HepG2 (cell line): Measurements from ENCODE around the gene SHTN1. TPM values are rescaled to one million over a fixed set of nuclear protein-coding genes. Genes with fewer than 3 reads are reported as not detected.

ENCODE experiments used
- ATAC-seq: fragments of 200-7000 bp; cut with Tn5 transposase; 3 replicates; pipeline ENCODE4 v1.9.1; 2020; ENCODE audit warnings: mild to moderate bottlenecking, moderate library complexity
- BruUV-seq: library from RNA; stranded (reverse); fragments of 400-500 nt; replicated peaks from 2 replicates; lab custom pipeline; 2021; lab: Mats Ljungman, UMichigan
- CTCF ChIA-PET: fragments of 300-600 bp; formaldehyde crosslinking; extraction: SDS; loops from one replicate; lab custom pipeline; 2021; ENCODE audit warnings: low total read pairs, inconsistent platforms, low intra/inter-chr PET ratio; lab: Yijun Ruan, JAX
- POLR2A ChIA-PET: fragments of 350-600 bp; sonication (Branson Sonifier 250); formaldehyde crosslinking; loops from one replicate; lab custom pipeline; 2020; ENCODE audit warnings: antibody characterized with exemption, inconsistent platforms; lab: Yijun Ruan, JAX
- DNase-seq: peaks from one replicate; pipeline ENCODE4 v3.0.0-alpha.2; 2015; ENCODE audit warnings: low spot score
- FAIRE-seq: peaks from 3 replicates; lab custom pipeline; 2011; peaks lifted over from hg19 to GRCh38; lab: Jason Lieb, UNC
- H2AFZ ChIP-seq: one replicate; pipeline ENCODE4 v1.6.1; 2011; ENCODE audit warnings: low read length, inconsistent platforms
- H3K27ac ChIP-seq: fragments of 300-600 bp; 3 replicates; pipeline ENCODE4 v1.8.0; 2011; ENCODE audit warnings: mixed run types, mild to moderate bottlenecking, mixed read lengths, low read length, inconsistent platforms; ENCODE audit not compliant: insufficient read depth; ENCODE audit errors: extremely low read length
- H3K27me3 ChIP-seq, 2 experiments: fragments of 200-600 bp in 1 of 2; 2 replicates in 1 of 2; 3 replicates in 1 of 2; pipeline versions ENCODE4 v1.6.0 to v1.8.0; 2011; ENCODE audit warnings: low read length in 2 of 2, mild to moderate bottlenecking in 2 of 2, moderate library complexity in 2 of 2, inconsistent platforms in 1 of 2; ENCODE audit not compliant: insufficient read depth in 2 of 2, control insufficient read depth in 1 of 2
- H3K36me3 ChIP-seq, 2 experiments: fragments of 200-600 bp in 1 of 2; replicated peaks in 1 of 2; 2 replicates in 1 of 2; 3 replicates in 1 of 2; pipeline versions ENCODE4 v1.5.1 to v1.8.0; 2011; ENCODE audit warnings: low read length in 2 of 2, inconsistent platforms in 1 of 2; ENCODE audit not compliant: insufficient read depth in 2 of 2, control insufficient read depth in 1 of 2
- H3K4me1 ChIP-seq: 2 replicates; pipeline ENCODE4 v1.5.1; 2012; ENCODE audit warnings: low read length, inconsistent platforms; ENCODE audit not compliant: insufficient read depth
- H3K4me2 ChIP-seq: 2 replicates; pipeline ENCODE4 v1.6.0; 2011; ENCODE audit warnings: low read depth, low read length, inconsistent platforms
- H3K4me3 ChIP-seq, 3 experiments: fragments of 200-600 bp in 1 of 3; sonication (generic), shearing (Covaris generic) in 1 of 3; replicated peaks in 1 of 3; 2 replicates each; pipeline ENCODE4 v1.5.1; 2011 to 2016; ENCODE audit warnings: low read length in 3 of 3, inconsistent platforms in 2 of 3, low read depth in 2 of 3, mild to moderate bottlenecking in 2 of 3, control low read depth in 1 of 3, mixed read lengths in 1 of 3; ENCODE audit not compliant: insufficient read depth in 1 of 3
- H3K79me2 ChIP-seq: one replicate; pipeline ENCODE4 v1.6.1; 2011; ENCODE audit warnings: low read length, inconsistent platforms; ENCODE audit not compliant: insufficient read depth
- H3K9ac ChIP-seq: 2 replicates; pipeline ENCODE4 v1.6.0; 2011; ENCODE audit warnings: mild to moderate bottlenecking, low read depth, low read length, inconsistent platforms; ENCODE audit not compliant: insufficient read depth
- H3K9me3 ChIP-seq: 2 replicates; pipeline ENCODE4 v1.5.1; 2012; ENCODE audit warnings: mild to moderate bottlenecking, low read length
- H4K20me1 ChIP-seq: 2 replicates; pipeline ENCODE4 v1.6.0; 2011; ENCODE audit warnings: inconsistent platforms, mild to moderate bottlenecking, low read length, moderate library complexity; ENCODE audit not compliant: insufficient read depth
- ATF5 ChIP-seq: sonication (generic); formaldehyde crosslinking; IDR thresholded peaks from 2 replicates; pipeline ENCODE4 v1.4.0; 2020; ENCODE audit warnings: mild to moderate bottlenecking, low read depth, missing genetic modification reagents
- BRF2 ChIP-seq: sonication (generic); formaldehyde crosslinking; IDR thresholded peaks from 2 replicates; pipeline ENCODE4 v1.8.1; 2022; ENCODE audit warnings: mild to moderate bottlenecking, missing genetic modification reagents
- CBX5 ChIP-seq: sonication (generic); formaldehyde crosslinking; IDR thresholded peaks from 2 replicates; pipeline ENCODE4 v1.4.0; 2020; ENCODE audit warnings: missing genetic modification reagents, borderline replicate concordance
- CENPX ChIP-seq: sonication (generic); formaldehyde crosslinking; IDR thresholded peaks from 2 replicates; pipeline ENCODE4 v1.9.0; 2021; ENCODE audit warnings: mild to moderate bottlenecking, missing genetic modification reagents, moderate library complexity
- CREB3 ChIP-seq: sonication (generic); formaldehyde crosslinking; IDR thresholded peaks from 2 replicates; pipeline ENCODE4 v1.5.0; 2020; ENCODE audit warnings: missing genetic modification reagents
- FOXJ3 ChIP-seq: sonication (generic); formaldehyde crosslinking; IDR thresholded peaks from 2 replicates; pipeline ENCODE4 v1.4.0; 2020; ENCODE audit warnings: missing genetic modification reagents, mild to moderate bottlenecking, borderline replicate concordance
- HOXA7 ChIP-seq: sonication (generic); formaldehyde crosslinking; IDR thresholded peaks from 2 replicates; pipeline ENCODE4 v1.8.1; 2022; ENCODE audit warnings: mild to moderate bottlenecking, missing genetic modification reagents, moderate library complexity
- JUND ChIP-seq: sonication (generic); formaldehyde crosslinking; IDR thresholded peaks from 2 replicates; pipeline ENCODE4 v1.8.0; 2022; ENCODE audit warnings: mild to moderate bottlenecking, missing genetic modification reagents
- KLF6 ChIP-seq: IDR thresholded peaks from 2 replicates; pipeline ENCODE4 v1.8.0; 2016; ENCODE audit warnings: missing biosample characterization, missing genetic modification reagents
- MTA3 ChIP-seq: sonication (generic); formaldehyde crosslinking; IDR thresholded peaks from 2 replicates; pipeline ENCODE4 v1.4.0; 2020; ENCODE audit warnings: missing genetic modification reagents
- NCOA1 ChIP-seq: sonication (generic); formaldehyde crosslinking; IDR thresholded peaks from 2 replicates; pipeline ENCODE4 v1.9.0; 2021; ENCODE audit warnings: missing genetic modification reagents
- NFE2 ChIP-seq: sonication (generic); formaldehyde crosslinking; IDR thresholded peaks from 2 replicates; pipeline ENCODE4 v1.4.0; 2020; ENCODE audit warnings: missing genetic modification reagents
- NRL ChIP-seq: sonication (generic); formaldehyde crosslinking; IDR thresholded peaks from 2 replicates; pipeline ENCODE4 v1.5.0; 2020; ENCODE audit warnings: missing genetic modification reagents, mild to moderate bottlenecking, moderate library complexity, borderline replicate concordance
- POGZ ChIP-seq: sonication (generic); formaldehyde crosslinking; IDR thresholded peaks from 2 replicates; pipeline ENCODE4 v1.4.0; 2020; ENCODE audit warnings: mild to moderate bottlenecking, missing genetic modification reagents
- REL ChIP-seq: sonication (generic); formaldehyde crosslinking; conservative IDR thresholded peaks from 2 replicates; pipeline ENCODE4 v1.8.0; 2022; ENCODE audit warnings: mild to moderate bottlenecking, missing genetic modification reagents, moderate library complexity
- SMARCE1 ChIP-seq: fragments of 450-650 bp; IDR thresholded peaks from 2 replicates; pipeline ENCODE4 v1.6.1; 2017; ENCODE audit warnings: borderline replicate concordance
- SPEN ChIP-seq: sonication (generic); formaldehyde crosslinking; IDR thresholded peaks from 2 replicates; pipeline ENCODE4 v1.5.1; 2020; ENCODE audit warnings: low read depth, mild to moderate bottlenecking, missing genetic modification reagents
- SUZ12 ChIP-seq: fragments of 150-350 bp; IDR thresholded peaks from 2 replicates; pipeline ENCODE4 v1.6.1; 2014; ENCODE audit warnings: low read depth, low read length
- TBX2 ChIP-seq: sonication (generic); formaldehyde crosslinking; IDR thresholded peaks from 2 replicates; pipeline ENCODE4 v1.5.0; 2020; ENCODE audit warnings: missing genetic modification reagents, mild to moderate bottlenecking, borderline replicate concordance
- ZBTB37 ChIP-seq: sonication (generic); formaldehyde crosslinking; IDR thresholded peaks from 2 replicates; pipeline ENCODE4 v1.4.0; 2020; ENCODE audit warnings: mild to moderate bottlenecking, missing genetic modification reagents
- ZNF343 ChIP-seq: sonication (generic); formaldehyde crosslinking; IDR thresholded peaks from 2 replicates; pipeline ENCODE4 v1.4.0; 2020; ENCODE audit warnings: mild to moderate bottlenecking, missing genetic modification reagents
- ZNF354B ChIP-seq: sonication (generic); formaldehyde crosslinking; IDR thresholded peaks from 2 replicates; pipeline ENCODE4 v1.8.0; 2022; ENCODE audit warnings: mild to moderate bottlenecking, missing genetic modification reagents
- ZNF367 ChIP-seq: sonication (generic); formaldehyde crosslinking; IDR thresholded peaks from 2 replicates; pipeline ENCODE4 v1.4.0; 2020; ENCODE audit warnings: missing genetic modification reagents, borderline replicate concordance
- ZNF780A ChIP-seq: sonication (generic); formaldehyde crosslinking; IDR thresholded peaks from 2 replicates; pipeline ENCODE4 v1.8.0; 2022; ENCODE audit warnings: mild to moderate bottlenecking, missing genetic modification reagents, moderate library complexity
- WGBS: methylation state at CpG from one replicate; pipeline ENCODE4 v1.1.6; 2017; ENCODE audit warnings: low lambda C conversion rate; 5-methylcytosine and 5-hydroxymethylcytosine counted together
- in situ Hi-C: cut with HindIII; loops from 2 replicates; pipeline ENCODE4 v1.10.0; 2017; ENCODE audit warnings: low pct_unique_long_range_greater_than_20kb; ENCODE audit not compliant: extremely low pct_ligation_motif_present
- intact Hi-C: fragments of 100-400 bp; cut with micrococcal nuclease; formaldehyde crosslinking; loops from one replicate; pipeline ENCODE4 v1.10.0; 2022; ENCODE audit not compliant: unreplicated experiment
- polyA plus RNA-seq, 8 experiments: library from polyadenylated mRNA; depleted of rRNA in 3 of 8; stranded (reverse) in 7 of 8; unstranded in 1 of 8; fragments of >200 nt; fragmentation: Illumina TruSeq in 4 of 8; extraction: Trizol in 4 of 8; gene quantifications; 2 replicates each; pipeline versions ENCODE4 v1.2.1 to v1.2.3, GENCODE V29; 2011 to 2016; ENCODE audit warnings: low read depth in 4 of 8, missing spikeins in 1 of 8, mixed read lengths in 1 of 8; ENCODE audit not compliant: insufficient read depth in 1 of 8
- total RNA-seq, 5 experiments: library from RNA; depleted of rRNA; stranded (reverse); fragments of >200 nt; fragmentation: Illumina TruSeq; extraction: Trizol; gene quantifications; 2 replicates each; pipeline ENCODE4 v1.2.3, GENCODE V29; 2016; ENCODE audit warnings: low read depth in 1 of 5

Gene SHTN1
- total and polyA plus RNA-seq, 2 of the 13 experiments (the other 11 are each of a cell fraction or from before 2014, with no cell fraction given) = 11.3 to 15.6 TPM

- no peak for TF ChIP-seq NRL
- TF ChIP-seq POGZ (CRISPR knock-in tag) = no peak
- TF ChIP-seq ZNF367 (CRISPR knock-in tag) = no peak
- TF ChIP-seq HOXA7 (CRISPR knock-in tag) = no peak
- no peak for TF ChIP-seq ZNF780A (CRISPR knock-in tag)
- no peak for TF ChIP-seq SUZ12
- TF ChIP-seq JUND (CRISPR knock-in tag) = no peak
These were observed 129.1 kb downstream of the SHTN1 start (continued) for GRCh38 chr10:116875897-116876296.

GRCh38 chr10:116873134-116873533 lies 131.9 kb downstream of the SHTN1 start:
- Histone ChIP-seq H3K9ac (no peak overlapping the region), H3K4me1 (no peaks in the 10 kb centered on the region), H3K4me3 (no peak overlapping the region), H3K27me3 (no peaks in the 10 kb centered on the region; a peak in 1 of 5 replicates), H2AFZ (no peak overlapping the region), H3K36me3 (no peaks in the 10 kb centered on the region), H3K27ac (no peak overlapping the region), H3K9me3 (no peaks in the 10 kb centered on the region), H4K20me1 (no peaks in the 10 kb centered on the region), H3K4me2 (no peak overlapping the region), H3K79me2 (no peaks in the 10 kb centered on the region)
- ATAC-seq (no peak), FAIRE-seq (no peak), DNase-seq (no peak)
- BruUV-seq = no TSS peak
- POLR2A ChIA-PET = no interaction called here
- in situ Hi-C loops = no loop called here
- CTCF ChIA-PET = no interaction called here
- WGBS = 32% methylated on average over 2 of the region's 2 CpGs
- intact Hi-C loops = no loop called here
- no peak for TF ChIP-seq ZNF354B (CRISPR knock-in tag)
- TF ChIP-seq CENPX = no peak
- no peak for TF ChIP-seq KLF6
- no peak for TF ChIP-seq CBX5 (CRISPR knock-in tag)
- no peak for TF ChIP-seq TBX2 (CRISPR knock-in tag)
- no peak for TF ChIP-seq MTA3 (CRISPR knock-in tag)
- no peak for TF ChIP-seq ZNF343 (CRISPR knock-in tag)
- no peak for TF ChIP-seq FOXJ3
- TF ChIP-seq CREB3 (CRISPR knock-in tag) = no peak
- TF ChIP-seq ZBTB37 = no peak
- no peak for TF ChIP-seq NFE2 (CRISPR knock-in tag)
- TF ChIP-seq ATF5 (CRISPR knock-in tag) = no peak
- TF ChIP-seq BRF2 (CRISPR knock-in tag) = no peak
- no peak for TF ChIP-seq SPEN (CRISPR knock-in tag)
- TF ChIP-seq SMARCE1 = no peak
- TF ChIP-seq REL (CRISPR knock-in tag) = no peak
- TF ChIP-seq NCOA1 (CRISPR knock-in tag) = no peak
